Parathyroid adenoma (tissue), 2 donors: ENCODE results near the gene BOD1.

ENCODE experiments used
- H2AFZ ChIP-seq: fragments of 300-600 bp; sonication (generic); one replicate; pipeline ENCODE4 v1.7.0; 2017; ENCODE audit warnings: antibody characterized with exemption, mild to moderate bottlenecking
- H3K27ac ChIP-seq: fragments of 300-600 bp; sonication (generic); one replicate; pipeline ENCODE4 v1.7.0; 2017
- H3K27me3 ChIP-seq: fragments of 300-600 bp; sonication (generic); one replicate; pipeline ENCODE4 v1.7.0; 2017; ENCODE audit warnings: low read length; ENCODE audit not compliant: control insufficient read depth, insufficient read depth
- H3K36me3 ChIP-seq: fragments of 300-600 bp; sonication (generic); one replicate; pipeline ENCODE4 v1.7.0; 2017; ENCODE audit warnings: low read length; ENCODE audit not compliant: control insufficient read depth, insufficient read depth
- H3K4me1 ChIP-seq: fragments of 300-600 bp; sonication (generic); one replicate; pipeline ENCODE4 v1.7.0; 2017; ENCODE audit warnings: control low read depth
- H3K4me2 ChIP-seq: fragments of 300-600 bp; sonication (generic); one replicate; pipeline ENCODE4 v1.7.0; 2017; ENCODE audit warnings: low read length
- H3K4me3 ChIP-seq: fragments of 300-600 bp; sonication (generic); one replicate; pipeline ENCODE4 v1.7.0; 2017; ENCODE audit warnings: low read depth, low read length
- H3K79me2 ChIP-seq: fragments of 300-600 bp; sonication (generic); one replicate; pipeline ENCODE4 v1.7.0; 2017; ENCODE audit warnings: control low read depth
- H3K9ac ChIP-seq: fragments of 300-600 bp; sonication (generic); one replicate; pipeline ENCODE4 v1.7.0; 2017; ENCODE audit warnings: mild to moderate bottlenecking
- H3K9me3 ChIP-seq: fragments of 300-600 bp; sonication (generic); one replicate; pipeline ENCODE4 v1.7.0; 2017; ENCODE audit warnings: low read length; ENCODE audit not compliant: control insufficient read depth
- TF ChIP-seq, protein P1 (sequence below): fragments of 300-600 bp; sonication (generic); IDR thresholded peaks from one replicate; pipeline ENCODE4 v1.7.0; 2017; ENCODE audit warnings: antibody characterized with exemption, mild to moderate bottlenecking
- donor health status: primary hyperparathyroidism.

The BOD1 gene

DNA sequence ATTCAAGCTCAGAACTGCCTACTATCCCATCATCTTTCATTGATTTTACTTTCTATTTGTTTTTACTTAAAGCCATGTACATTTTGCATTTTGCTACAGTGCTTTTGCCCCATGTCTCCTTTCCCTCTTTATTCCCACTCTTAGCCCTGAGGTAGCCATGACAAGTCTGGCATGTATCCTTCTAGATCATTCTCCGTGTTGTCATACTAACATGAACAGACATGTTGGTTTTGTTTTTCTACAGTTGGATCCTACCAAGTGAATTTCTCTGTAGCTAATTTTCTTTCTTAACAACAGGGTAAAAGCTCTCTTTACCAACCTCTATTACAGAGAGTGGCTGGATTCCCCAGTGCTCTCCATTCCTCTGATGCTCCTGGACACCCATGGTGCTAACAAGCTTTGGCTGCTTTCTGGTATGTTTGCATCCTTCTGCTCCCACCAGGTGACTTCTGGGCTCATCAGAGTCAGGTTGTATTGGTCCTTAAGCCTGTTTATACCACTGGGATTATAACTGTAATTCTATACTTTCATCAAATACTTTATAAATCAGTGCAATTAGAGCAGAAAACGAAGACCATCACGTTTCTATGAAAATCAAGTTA is 38.8 kb upstream of the BOD1 start:
- TF ChIP-seq, protein P1, sequence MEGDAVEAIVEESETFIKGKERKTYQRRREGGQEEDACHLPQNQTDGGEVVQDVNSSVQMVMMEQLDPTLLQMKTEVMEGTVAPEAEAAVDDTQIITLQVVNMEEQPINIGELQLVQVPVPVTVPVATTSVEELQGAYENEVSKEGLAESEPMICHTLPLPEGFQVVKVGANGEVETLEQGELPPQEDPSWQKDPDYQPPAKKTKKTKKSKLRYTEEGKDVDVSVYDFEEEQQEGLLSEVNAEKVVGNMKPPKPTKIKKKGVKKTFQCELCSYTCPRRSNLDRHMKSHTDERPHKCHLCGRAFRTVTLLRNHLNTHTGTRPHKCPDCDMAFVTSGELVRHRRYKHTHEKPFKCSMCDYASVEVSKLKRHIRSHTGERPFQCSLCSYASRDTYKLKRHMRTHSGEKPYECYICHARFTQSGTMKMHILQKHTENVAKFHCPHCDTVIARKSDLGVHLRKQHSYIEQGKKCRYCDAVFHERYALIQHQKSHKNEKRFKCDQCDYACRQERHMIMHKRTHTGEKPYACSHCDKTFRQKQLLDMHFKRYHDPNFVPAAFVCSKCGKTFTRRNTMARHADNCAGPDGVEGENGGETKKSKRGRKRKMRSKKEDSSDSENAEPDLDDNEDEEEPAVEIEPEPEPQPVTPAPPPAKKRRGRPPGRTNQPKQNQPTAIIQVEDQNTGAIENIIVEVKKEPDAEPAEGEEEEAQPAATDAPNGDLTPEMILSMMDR = no peak
- no peak overlapping the region for H3K9ac ChIP-seq
- H2AFZ ChIP-seq = peak overlapping the region; percentile 43
- H3K4me2 ChIP-seq = no peak overlapping the region
- H3K27ac ChIP-seq = peak overlapping the region; percentile 60
- H3K9me3 ChIP-seq = no peaks in the 10 kb centered on the region
- peaks cover 11% of the 10 kb centered on the region for H3K4me1 ChIP-seq
- peaks cover 12% of the 10 kb centered on the region for H3K79me2 ChIP-seq
- no peak overlapping the region for H3K4me3 ChIP-seq
- no peaks in the 10 kb centered on the region for H3K27me3 ChIP-seq
- H3K36me3 ChIP-seq = no peaks in the 10 kb centered on the region

DNA sequence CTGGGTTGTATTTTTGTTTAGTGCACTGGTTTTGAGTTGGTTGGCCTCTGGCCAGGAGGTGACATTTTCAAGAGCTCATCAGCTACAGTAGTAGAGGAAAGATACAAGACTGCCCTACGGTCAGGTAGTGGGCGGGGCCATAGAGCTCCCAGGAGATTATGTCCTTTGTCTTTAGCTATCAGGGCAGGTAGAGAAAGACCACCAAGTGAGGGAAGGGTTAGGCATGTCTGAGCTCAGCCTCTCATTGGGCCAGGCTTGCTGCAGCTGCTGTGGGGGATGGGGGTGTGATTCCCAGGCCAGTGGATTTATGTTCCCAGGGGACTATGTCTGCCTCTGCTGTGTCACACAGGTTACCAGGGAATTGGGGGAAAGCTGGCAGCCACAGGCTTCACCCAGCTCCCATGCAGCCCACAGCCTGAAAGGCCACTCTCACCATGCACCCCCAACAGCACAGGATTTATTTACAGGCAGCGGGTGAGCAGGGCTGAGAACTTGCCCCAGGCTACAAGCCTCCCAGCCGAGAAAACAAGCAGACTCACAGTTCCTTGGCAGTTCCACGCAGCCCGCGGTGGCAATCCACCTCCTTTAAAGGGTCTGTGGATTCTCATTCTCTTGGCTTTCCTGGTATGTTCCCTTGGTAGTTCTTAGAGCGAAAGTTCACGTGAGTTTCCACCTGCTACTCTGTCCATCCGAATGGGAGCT is 37.5 kb upstream of the BOD1 start:
- Histone ChIP-seq H3K4me1 (peaks cover 11% of the 10 kb centered on the region), H3K36me3 (no peaks in the 10 kb centered on the region), H3K79me2 (peaks cover 12% of the 10 kb centered on the region), H3K27ac (no peak overlapping the region), H2AFZ (no peak overlapping the region), H3K9ac (no peak overlapping the region), H3K27me3 (no peaks in the 10 kb centered on the region), H3K4me3 (no peak overlapping the region), H3K9me3 (no peaks in the 10 kb centered on the region), H3K4me2 (no peak overlapping the region)
- TF ChIP-seq, protein P1 = no peak

DNA sequence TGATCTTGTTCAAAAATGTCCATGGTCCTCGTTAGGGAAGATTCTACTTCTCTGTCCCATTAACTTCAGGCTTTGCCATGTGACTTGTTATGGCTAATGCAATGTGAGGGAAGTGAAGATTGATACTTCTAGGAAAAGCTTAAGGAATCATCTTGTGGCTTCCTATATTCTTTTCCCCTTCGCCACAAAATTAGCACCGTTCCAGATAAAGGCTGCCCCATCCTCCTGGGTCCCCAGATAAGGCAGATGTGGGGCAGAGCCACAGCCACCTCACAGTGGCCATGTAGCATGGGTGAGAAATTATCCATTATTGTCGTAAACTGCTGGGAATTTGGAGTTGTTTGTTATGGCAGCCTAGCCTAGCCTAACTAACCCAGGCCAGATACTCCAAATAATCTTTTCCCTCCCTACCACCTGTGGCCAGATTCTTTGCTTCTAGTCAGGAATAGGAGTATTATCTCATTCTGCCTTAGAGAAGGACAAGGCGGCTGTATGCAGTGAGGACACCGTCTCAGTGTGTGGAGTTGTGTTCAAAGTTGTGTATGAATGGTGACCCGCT is 31.9 kb upstream of the BOD1 start:
- Histone ChIP-seq H3K9me3 (no peaks in the 10 kb centered on the region), H3K9ac (no peak overlapping the region), H3K4me2 (no peak overlapping the region), H3K4me1 (peaks cover 33% of the 10 kb centered on the region), H3K4me3 (no peak overlapping the region), H3K79me2 (peaks cover 1% of the 10 kb centered on the region), H3K27me3 (no peaks in the 10 kb centered on the region), H2AFZ (no peak overlapping the region), H3K36me3 (no peaks in the 10 kb centered on the region), H3K27ac (no peak overlapping the region)
- TF ChIP-seq, protein P1 = no peak

DNA sequence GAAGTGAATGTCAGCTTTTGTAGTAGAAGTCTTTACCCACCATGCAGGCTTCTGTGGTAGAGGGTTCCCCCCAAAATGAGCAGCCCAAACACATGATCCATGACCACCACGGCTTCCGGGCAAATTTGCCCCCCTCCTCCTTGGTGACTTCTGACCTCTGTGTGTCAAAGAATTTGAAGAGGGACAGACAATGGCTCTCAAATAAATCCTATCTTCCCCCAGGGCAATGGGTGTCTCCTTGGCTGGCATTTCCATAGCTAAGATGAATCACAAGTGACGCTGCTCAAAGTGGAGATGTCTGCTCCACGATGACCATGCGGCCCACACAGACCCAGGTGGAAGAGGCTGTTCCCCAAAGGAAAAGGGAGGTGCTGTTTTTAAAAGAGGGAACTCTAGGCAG is 30.2 kb upstream of the BOD1 start:
- Histone ChIP-seq H3K9ac (no peak overlapping the region), H3K27ac (peak overlapping the region; percentile 90), H3K36me3 (no peaks in the 10 kb centered on the region), H2AFZ (peak overlapping the region; percentile 82), H3K27me3 (no peaks in the 10 kb centered on the region), H3K4me1 (peaks cover 48% of the 10 kb centered on the region), H3K4me2 (no peak overlapping the region), H3K9me3 (no peaks in the 10 kb centered on the region), H3K4me3 (no peak overlapping the region), H3K79me2 (no peaks in the 10 kb centered on the region)
- TF ChIP-seq, protein P1 = no peak
